Measurements from ENCODE around the gene CSRNP3.

- TF ChIP-seq CTCF (IDR thresholded peaks at IDR 0.05) = no peak
- TF ChIP-seq POLR2A (IDR thresholded peaks at IDR 0.05) = no peak
- no peak for TF ChIP-seq POLR2AphosphoS5 (IDR thresholded peaks at IDR 0.05)
- no peak for TF ChIP-seq EP300 (IDR thresholded peaks at IDR 0.05)
These were observed 230.4 kb downstream of the CSRNP3 start for GRCh38 chr2:165699946-165700345.

Measured in stomach (tissue), 4 donors.